ENCODE measurements around the gene FHIT. TPM values are rescaled to one million over a fixed set of nuclear protein-coding genes. Genes with fewer than 3 reads are reported as not detected.

Gene FHIT
- total RNA-seq, 1 donor from 2014 or later: 20.2 TPM

GRCh38 chr3:60126511-60127304 lies 1124.5 kb downstream of the FHIT start:
- Mint-ChIP-seq H3K36me3 (ENCODE audit: low read depth, unreplicated experiment) (no peaks in the 10 kb centered on the region), H3K9me3 (ENCODE audit: unreplicated experiment) (no peaks in the 10 kb centered on the region), H3K4me3 (ENCODE audit: unreplicated experiment) (no peak overlapping the region), H3K27ac (ENCODE audit: unreplicated experiment) (no peak overlapping the region), H3K27me3 (ENCODE audit: unreplicated experiment) (no peaks in the 10 kb centered on the region), H3K4me1 (ENCODE audit: unreplicated experiment) (no peaks in the 10 kb centered on the region)
- DNase-seq (ENCODE audit: low spot score): no peak
- TF ChIP-seq, protein P1, sequence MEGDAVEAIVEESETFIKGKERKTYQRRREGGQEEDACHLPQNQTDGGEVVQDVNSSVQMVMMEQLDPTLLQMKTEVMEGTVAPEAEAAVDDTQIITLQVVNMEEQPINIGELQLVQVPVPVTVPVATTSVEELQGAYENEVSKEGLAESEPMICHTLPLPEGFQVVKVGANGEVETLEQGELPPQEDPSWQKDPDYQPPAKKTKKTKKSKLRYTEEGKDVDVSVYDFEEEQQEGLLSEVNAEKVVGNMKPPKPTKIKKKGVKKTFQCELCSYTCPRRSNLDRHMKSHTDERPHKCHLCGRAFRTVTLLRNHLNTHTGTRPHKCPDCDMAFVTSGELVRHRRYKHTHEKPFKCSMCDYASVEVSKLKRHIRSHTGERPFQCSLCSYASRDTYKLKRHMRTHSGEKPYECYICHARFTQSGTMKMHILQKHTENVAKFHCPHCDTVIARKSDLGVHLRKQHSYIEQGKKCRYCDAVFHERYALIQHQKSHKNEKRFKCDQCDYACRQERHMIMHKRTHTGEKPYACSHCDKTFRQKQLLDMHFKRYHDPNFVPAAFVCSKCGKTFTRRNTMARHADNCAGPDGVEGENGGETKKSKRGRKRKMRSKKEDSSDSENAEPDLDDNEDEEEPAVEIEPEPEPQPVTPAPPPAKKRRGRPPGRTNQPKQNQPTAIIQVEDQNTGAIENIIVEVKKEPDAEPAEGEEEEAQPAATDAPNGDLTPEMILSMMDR (IDR thresholded peaks at IDR 0.05; ENCODE audit: unreplicated experiment): no peak

DNA sequence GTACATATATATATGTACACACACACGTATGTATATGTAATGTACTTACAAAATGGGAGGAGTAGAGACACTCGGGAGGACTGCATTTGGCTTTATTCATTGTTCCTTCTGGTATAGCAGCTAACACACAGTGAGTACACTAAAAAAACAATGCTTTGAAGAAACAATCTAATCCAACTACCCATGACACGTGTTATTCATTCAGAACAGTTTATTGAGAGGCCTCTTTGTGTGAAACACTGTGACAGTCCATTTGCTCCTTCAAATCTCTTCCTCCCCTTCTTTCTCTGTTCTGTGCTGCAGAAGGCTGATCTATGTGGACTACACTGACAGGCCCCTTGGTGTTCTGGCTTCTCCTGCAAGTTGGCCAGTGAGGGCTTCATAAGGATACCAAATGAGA lies 1125.6 kb downstream of the FHIT start:
- H3K4me1 Mint-ChIP-seq (ENCODE audit: unreplicated experiment): no peaks in the 10 kb centered on the region
- TF ChIP-seq, protein P1 (IDR thresholded peaks at IDR 0.05; ENCODE audit: unreplicated experiment): no peak
- H3K36me3 Mint-ChIP-seq (ENCODE audit: low read depth, unreplicated experiment): no peaks in the 10 kb centered on the region
- no peak overlapping the region for H3K4me3 Mint-ChIP-seq (ENCODE audit: unreplicated experiment)
- H3K27ac Mint-ChIP-seq (ENCODE audit: unreplicated experiment): no peak overlapping the region
- no peak for DNase-seq (ENCODE audit: low spot score)
- no peaks in the 10 kb centered on the region for H3K27me3 Mint-ChIP-seq (ENCODE audit: unreplicated experiment)
- no peaks in the 10 kb centered on the region for H3K9me3 Mint-ChIP-seq (ENCODE audit: unreplicated experiment)

- Mint-ChIP-seq H3K27ac (ENCODE audit: unreplicated experiment) (no peak overlapping the region), H3K36me3 (ENCODE audit: low read depth, unreplicated experiment) (no peaks in the 10 kb centered on the region), H3K4me3 (ENCODE audit: unreplicated experiment) (no peak overlapping the region), H3K27me3 (ENCODE audit: unreplicated experiment) (peaks cover 3% of the 10 kb centered on the region), H3K4me1 (ENCODE audit: unreplicated experiment) (no peaks in the 10 kb centered on the region), H3K9me3 (ENCODE audit: unreplicated experiment) (no peaks in the 10 kb centered on the region)
- DNase-seq (ENCODE audit: low spot score): no peak
- TF ChIP-seq, protein P1 (IDR thresholded peaks at IDR 0.05; ENCODE audit: unreplicated experiment): no peak
These were observed 1131.0 kb downstream of the FHIT start for GRCh38 chr3:60120245-60120644.

DNA sequence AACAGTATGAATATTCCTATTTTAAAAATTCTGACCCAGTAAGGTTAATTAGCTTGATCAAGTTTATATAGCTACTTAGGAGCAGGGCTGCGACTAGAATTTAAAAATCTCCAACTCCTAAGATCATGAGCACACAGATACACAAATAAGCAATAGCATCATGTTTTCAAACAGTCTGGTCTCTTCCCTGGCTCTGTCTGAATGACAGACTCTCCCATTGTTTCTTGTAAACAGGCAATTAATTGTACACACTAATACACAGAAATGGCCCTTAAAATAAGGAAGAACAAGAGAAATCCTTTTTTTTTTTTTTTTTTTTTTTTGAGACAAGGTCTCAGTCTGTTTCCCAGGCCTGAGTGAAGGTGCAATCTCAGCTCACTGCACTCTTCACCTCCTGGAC lies 1137.1 kb downstream of the FHIT start:
- Mint-ChIP-seq H3K9me3 (ENCODE audit: unreplicated experiment) (no peaks in the 10 kb centered on the region), H3K4me1 (ENCODE audit: unreplicated experiment) (no peaks in the 10 kb centered on the region), H3K27me3 (ENCODE audit: unreplicated experiment) (peaks cover 3% of the 10 kb centered on the region), H3K27ac (ENCODE audit: unreplicated experiment) (no peak overlapping the region), H3K36me3 (ENCODE audit: low read depth, unreplicated experiment) (no peaks in the 10 kb centered on the region), H3K4me3 (ENCODE audit: unreplicated experiment) (no peak overlapping the region)
- DNase-seq (ENCODE audit: low spot score): no peak
- TF ChIP-seq, protein P1 (IDR thresholded peaks at IDR 0.05; ENCODE audit: unreplicated experiment): no peak

DNA sequence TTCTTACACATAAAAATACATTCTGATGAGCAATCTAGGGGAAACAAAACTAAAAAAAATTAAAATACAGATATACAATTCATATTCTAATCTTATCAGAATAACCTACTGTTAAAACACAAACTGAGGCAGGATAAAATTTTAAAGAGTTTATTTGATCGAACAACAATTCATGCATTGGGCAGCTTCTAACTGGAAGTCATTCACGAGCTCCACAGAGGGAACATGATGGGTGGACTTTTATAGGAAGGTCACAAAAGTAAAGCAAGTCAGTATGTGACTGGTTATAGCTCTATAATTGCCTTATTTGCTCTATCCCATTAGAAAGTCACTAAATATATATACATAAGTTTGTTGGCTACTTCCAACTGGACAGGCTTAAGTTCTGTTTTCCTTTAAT lies 1144.0 kb downstream of the FHIT start:
- TF ChIP-seq, protein P1 (IDR thresholded peaks at IDR 0.05; ENCODE audit: unreplicated experiment): no peak
- no peaks in the 10 kb centered on the region for H3K9me3 Mint-ChIP-seq (ENCODE audit: unreplicated experiment)
- H3K27me3 Mint-ChIP-seq (ENCODE audit: unreplicated experiment): no peaks in the 10 kb centered on the region
- no peaks in the 10 kb centered on the region for H3K36me3 Mint-ChIP-seq (ENCODE audit: low read depth, unreplicated experiment)
- no peak for DNase-seq (ENCODE audit: low spot score)
- H3K4me1 Mint-ChIP-seq (ENCODE audit: unreplicated experiment): peaks cover 5% of the 10 kb centered on the region
- H3K27ac Mint-ChIP-seq (ENCODE audit: unreplicated experiment): no peak overlapping the region
- no peak overlapping the region for H3K4me3 Mint-ChIP-seq (ENCODE audit: unreplicated experiment)
